ENCODE data around the gene NAV1.

GRCh38 chr1:201501812-201502510 lies 37.0 kb upstream of the NAV1 start:
- TF ChIP-seq GABPA (IDR thresholded peaks at IDR 0.05; ENCODE audit: low read depth), result no peak
- TF ChIP-seq, protein P1, sequence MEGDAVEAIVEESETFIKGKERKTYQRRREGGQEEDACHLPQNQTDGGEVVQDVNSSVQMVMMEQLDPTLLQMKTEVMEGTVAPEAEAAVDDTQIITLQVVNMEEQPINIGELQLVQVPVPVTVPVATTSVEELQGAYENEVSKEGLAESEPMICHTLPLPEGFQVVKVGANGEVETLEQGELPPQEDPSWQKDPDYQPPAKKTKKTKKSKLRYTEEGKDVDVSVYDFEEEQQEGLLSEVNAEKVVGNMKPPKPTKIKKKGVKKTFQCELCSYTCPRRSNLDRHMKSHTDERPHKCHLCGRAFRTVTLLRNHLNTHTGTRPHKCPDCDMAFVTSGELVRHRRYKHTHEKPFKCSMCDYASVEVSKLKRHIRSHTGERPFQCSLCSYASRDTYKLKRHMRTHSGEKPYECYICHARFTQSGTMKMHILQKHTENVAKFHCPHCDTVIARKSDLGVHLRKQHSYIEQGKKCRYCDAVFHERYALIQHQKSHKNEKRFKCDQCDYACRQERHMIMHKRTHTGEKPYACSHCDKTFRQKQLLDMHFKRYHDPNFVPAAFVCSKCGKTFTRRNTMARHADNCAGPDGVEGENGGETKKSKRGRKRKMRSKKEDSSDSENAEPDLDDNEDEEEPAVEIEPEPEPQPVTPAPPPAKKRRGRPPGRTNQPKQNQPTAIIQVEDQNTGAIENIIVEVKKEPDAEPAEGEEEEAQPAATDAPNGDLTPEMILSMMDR (IDR thresholded peaks at IDR 0.05; ENCODE audit: insufficient read depth, low read length), result no peak

Data from HL-60 (cell line).